ENCODE results near the gene HEATR5A.

DNA sequence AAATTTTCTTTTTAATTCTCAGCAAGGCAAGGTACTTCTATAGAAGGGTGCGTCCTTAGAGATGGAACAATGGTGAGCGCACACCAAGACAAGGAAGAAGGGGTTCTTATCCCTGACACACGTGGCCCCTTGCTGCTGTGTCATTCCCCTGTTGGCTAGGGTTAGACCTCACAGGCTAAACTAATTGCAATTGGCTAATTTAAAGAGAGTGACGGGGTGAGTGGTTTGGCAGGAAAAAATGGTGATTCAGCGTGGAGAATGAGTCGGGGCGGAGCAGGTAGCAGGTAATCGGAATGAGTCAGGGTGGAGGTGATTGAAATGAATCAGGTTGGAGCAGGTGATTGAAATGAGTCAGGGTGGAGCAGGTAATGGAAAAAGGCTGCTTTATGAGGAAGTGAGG lies 176.5 kb downstream of the HEATR5A start:
- TF ChIP-seq, protein P1, sequence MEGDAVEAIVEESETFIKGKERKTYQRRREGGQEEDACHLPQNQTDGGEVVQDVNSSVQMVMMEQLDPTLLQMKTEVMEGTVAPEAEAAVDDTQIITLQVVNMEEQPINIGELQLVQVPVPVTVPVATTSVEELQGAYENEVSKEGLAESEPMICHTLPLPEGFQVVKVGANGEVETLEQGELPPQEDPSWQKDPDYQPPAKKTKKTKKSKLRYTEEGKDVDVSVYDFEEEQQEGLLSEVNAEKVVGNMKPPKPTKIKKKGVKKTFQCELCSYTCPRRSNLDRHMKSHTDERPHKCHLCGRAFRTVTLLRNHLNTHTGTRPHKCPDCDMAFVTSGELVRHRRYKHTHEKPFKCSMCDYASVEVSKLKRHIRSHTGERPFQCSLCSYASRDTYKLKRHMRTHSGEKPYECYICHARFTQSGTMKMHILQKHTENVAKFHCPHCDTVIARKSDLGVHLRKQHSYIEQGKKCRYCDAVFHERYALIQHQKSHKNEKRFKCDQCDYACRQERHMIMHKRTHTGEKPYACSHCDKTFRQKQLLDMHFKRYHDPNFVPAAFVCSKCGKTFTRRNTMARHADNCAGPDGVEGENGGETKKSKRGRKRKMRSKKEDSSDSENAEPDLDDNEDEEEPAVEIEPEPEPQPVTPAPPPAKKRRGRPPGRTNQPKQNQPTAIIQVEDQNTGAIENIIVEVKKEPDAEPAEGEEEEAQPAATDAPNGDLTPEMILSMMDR (IDR thresholded peaks at IDR 0.05), result no peak
- no peak for TF ChIP-seq POLR2A (IDR thresholded peaks at IDR 0.05)

Data from Peyer's patch (tissue), 4 donors.